MCF 10A (cell line): ENCODE measurements around the gene RXRA. TPM values are rescaled to one million over a fixed set of nuclear protein-coding genes. Genes with fewer than 3 reads are reported as not detected.
A peak's percentile ranks its signal among the peaks of the same experiment; 100 is the strongest.

Experiments used
- BruUV-seq: library from RNA; stranded (reverse); fragments of 400-500 nt; replicated peaks from 2 replicates; lab custom pipeline; 2021; lab: Mats Ljungman, UMichigan
- CTCF ChIA-PET: fragments of 300-600 bp; sonication (Branson Sonifier 250); formaldehyde crosslinking; extraction: SDS; loops from one replicate; lab custom pipeline; 2021; ENCODE audit warnings: antibody characterized with exemption, inconsistent platforms; lab: Yijun Ruan, JAX
- POLR2A ChIA-PET: fragments of 300-600, 350-650 bp; sonication (Branson Sonifier 250); formaldehyde crosslinking; extraction: SDS; loops from one replicate; lab custom pipeline; 2020; ENCODE audit warnings: antibody characterized with exemption, inconsistent platforms; lab: Yijun Ruan, JAX
- DNase-seq: peaks from one replicate; pipeline ENCODE4 v3.0.0-alpha.2; 2018; ENCODE audit not compliant: unreplicated experiment
- H3K27ac Mint-ChIP-seq: one replicate; pipeline ENCODE4 v1.8.0; 2022; ENCODE audit warnings: mild to moderate bottlenecking, low read depth, mixed read lengths; ENCODE audit not compliant: unreplicated experiment
- H3K27me3 Mint-ChIP-seq: one replicate; pipeline ENCODE4 v1.8.0; 2022; ENCODE audit warnings: mixed read lengths; ENCODE audit not compliant: insufficient read depth, unreplicated experiment
- H3K36me3 Mint-ChIP-seq: one replicate; pipeline ENCODE4 v1.8.0; 2022; ENCODE audit warnings: mild to moderate bottlenecking, moderate library complexity, mixed read lengths; ENCODE audit not compliant: insufficient read depth, unreplicated experiment
- H3K4me1 Mint-ChIP-seq: one replicate; pipeline ENCODE4 v1.8.0; 2022; ENCODE audit warnings: mixed read lengths; ENCODE audit not compliant: insufficient read depth, unreplicated experiment
- H3K4me3 Mint-ChIP-seq: one replicate; pipeline ENCODE4 v1.8.0; 2022; ENCODE audit warnings: mild to moderate bottlenecking, moderate library complexity, mixed read lengths; ENCODE audit not compliant: unreplicated experiment
- H3K9me3 Mint-ChIP-seq: one replicate; pipeline ENCODE4 v1.8.0; 2022; ENCODE audit warnings: mixed read lengths; ENCODE audit not compliant: unreplicated experiment
- CTCF ChIP-seq: fragments of 200-600 bp; IDR thresholded peaks from one replicate; pipeline ENCODE4 v1.8.0; 2022; ENCODE audit warnings: antibody characterized with exemption, mild to moderate bottlenecking; ENCODE audit not compliant: unreplicated experiment
- intact Hi-C: fragments of 100-400 bp; cut with micrococcal nuclease; formaldehyde crosslinking; loops from 2 replicates; pipeline ENCODE4 v1.14.1; 2022
- total RNA-seq: library from RNA; stranded (reverse); gene quantifications from 2 replicates; pipeline ENCODE4 v1.2.3, GENCODE V29; 2022

RXRA gene
- total RNA-seq, 1 experiment from 2014 or later = 65.5 TPM

GRCh38 chr9:134370638-134371037 lies 44.4 kb downstream of the RXRA start:
- H3K9me3 Mint-ChIP-seq = no peaks in the 10 kb centered on the region
- H3K36me3 Mint-ChIP-seq = no peaks in the 10 kb centered on the region
- H3K27ac Mint-ChIP-seq = peak overlapping the region; percentile 100
- no peaks in the 10 kb centered on the region for H3K27me3 Mint-ChIP-seq
- CTCF ChIA-PET = interaction anchor here (2.0 kb wide), 1 partner anchor 15 kb away, joined by 8 read pairs; no protein-coding TSS in a partner anchor
- POLR2A ChIA-PET = interaction anchor here (0.6 to 0.8 kb wide), 2 partner anchors 9 to 181 kb away, joined by 3 to 6 read pairs; no protein-coding TSS in a partner anchor
- no peak for TF ChIP-seq CTCF
- peaks cover 44% of the 10 kb centered on the region for H3K4me1 Mint-ChIP-seq
- peak overlapping the region; percentile 8 for H3K4me3 Mint-ChIP-seq
- intact Hi-C loops = no loop called here
- DNase-seq = no peak
- BruUV-seq = no TSS peak

GRCh38 chr9:134371731-134372130 lies 45.5 kb downstream of the RXRA start:
- peaks cover 50% of the 10 kb centered on the region for H3K4me1 Mint-ChIP-seq
- ChIA-PET POLR2A (interaction anchor here (0.7 to 2.5 kb wide), 3 partner anchors 13 to 48 kb away, joined by 3 to 7 read pairs (median 5); no protein-coding TSS in a partner anchor), CTCF (interaction anchor here (0.6 to 2.0 kb wide), 2 partner anchors 13 to 16 kb away, joined by 4 to 8 read pairs; no protein-coding TSS in a partner anchor)
- intact Hi-C loops = no loop called here
- H3K36me3 Mint-ChIP-seq = no peaks in the 10 kb centered on the region
- H3K9me3 Mint-ChIP-seq = no peaks in the 10 kb centered on the region
- H3K4me3 Mint-ChIP-seq = peak overlapping the region; percentile 68
- no TSS peak for BruUV-seq
- peak overlapping the region; percentile 100 for H3K27ac Mint-ChIP-seq
- H3K27me3 Mint-ChIP-seq = no peaks in the 10 kb centered on the region
- TF ChIP-seq CTCF = no peak
- DNase-seq = peak; percentile 97

GRCh38 chr9:134372581-134373267 lies 46.5 kb downstream of the RXRA start:
- POLR2A ChIA-PET = interaction anchor here (0.6 to 2.5 kb wide), 10 partner anchors 9 to 71 kb away, joined by 3 to 10 read pairs (median 4); no protein-coding TSS in a partner anchor
- no TSS peak for BruUV-seq
- CTCF ChIA-PET = interaction anchor here (0.6 to 0.7 kb wide), 2 partner anchors 11 to 172 kb away, joined by 4 read pairs; no protein-coding TSS in a partner anchor
- H3K9me3 Mint-ChIP-seq = no peaks in the 10 kb centered on the region
- H3K27me3 Mint-ChIP-seq = no peaks in the 10 kb centered on the region
- H3K27ac Mint-ChIP-seq = peak overlapping the region; percentile 100
- peak; percentile 82 for DNase-seq
- TF ChIP-seq CTCF = no peak
- peak overlapping the region; percentile 68 for H3K4me3 Mint-ChIP-seq
- H3K4me1 Mint-ChIP-seq = peaks cover 48% of the 10 kb centered on the region
- intact Hi-C loops = no loop called here
- no peaks in the 10 kb centered on the region for H3K36me3 Mint-ChIP-seq

- H3K4me1 Mint-ChIP-seq = peaks cover 49% of the 10 kb centered on the region
- ChIA-PET CTCF (interaction anchor here (0.6 kb wide), 1 partner anchor 173 kb away, joined by 4 read pairs; no protein-coding TSS in a partner anchor), POLR2A (interaction anchor here (0.9 to 2.5 kb wide), 10 partner anchors 10 to 70 kb away, joined by 3 to 10 read pairs (median 6); no protein-coding TSS in a partner anchor)
- intact Hi-C loops = no loop called here
- H3K4me3 Mint-ChIP-seq = peak overlapping the region; percentile 61
- no peaks in the 10 kb centered on the region for H3K27me3 Mint-ChIP-seq
- H3K9me3 Mint-ChIP-seq = no peaks in the 10 kb centered on the region
- H3K27ac Mint-ChIP-seq = peak overlapping the region; percentile 100
- TF ChIP-seq CTCF = peak; percentile 8
- peak; percentile 92 for DNase-seq
- TSS peak; percentile 74 for BruUV-seq
- no peaks in the 10 kb centered on the region for H3K36me3 Mint-ChIP-seq
Observed at GRCh38 chr9:134373269-134373668, 47.0 kb downstream of the RXRA start.
